HEK293 (cell line): Measurements from ENCODE around the gene TSPEAR.
A peak's percentile ranks its signal among the peaks of the same experiment; 100 is the strongest.

Experiments used
- CTCF ChIA-PET: fragments of 350-600 bp; formaldehyde crosslinking; extraction: SDS; loops from one replicate; lab custom pipeline; 2021; ENCODE audit warnings: antibody characterized with exemption; lab: Yijun Ruan, JAX
- POLR2A ChIA-PET: fragments of 300-600 bp; formaldehyde crosslinking; extraction: SDS; loops from one replicate; lab custom pipeline; 2020; ENCODE audit warnings: antibody characterized with exemption, inconsistent platforms; lab: Yijun Ruan, JAX
- H3K27ac ChIP-seq: fragments of 200-500 bp; sonication (Bioruptor generic); 2 replicates; pipeline ENCODE4 v1.5.1; 2014; ENCODE audit warnings: low read depth, low read length, control low read depth, inconsistent platforms; ENCODE audit errors: extremely low read depth
- H3K36me3 ChIP-seq, 2 experiments: fragments of 200-500 bp in 1 of 2; sonication (Bioruptor generic) in 1 of 2; 1 replicate in 1 of 2; 2 replicates in 1 of 2; pipeline ENCODE4 v1.5.1; 2014 to 2017; ENCODE audit warnings: inconsistent platforms in 2 of 2, low read length in 2 of 2; ENCODE audit not compliant: control insufficient read depth in 2 of 2, insufficient read depth in 1 of 2
- H3K4me1 ChIP-seq: fragments of 200-500 bp; sonication (Bioruptor generic); 2 replicates; pipeline ENCODE4 v1.5.1; 2014; ENCODE audit warnings: mild to moderate bottlenecking, low read length, inconsistent platforms; ENCODE audit not compliant: control insufficient read depth, insufficient read depth
- H3K4me3 ChIP-seq: 2 replicates; pipeline ENCODE4 v1.5.1; 2011; ENCODE audit warnings: low read depth, mild to moderate bottlenecking, control low read depth, low read length, moderate library complexity
- H3K9me3 ChIP-seq: fragments of 200-500 bp; sonication (Bioruptor generic); 2 replicates; pipeline ENCODE4 v1.5.1; 2014; ENCODE audit warnings: low read depth, low read length, inconsistent platforms; ENCODE audit not compliant: control insufficient read depth, insufficient read depth
- AEBP2 ChIP-seq: fragments of 450-650 bp; formaldehyde crosslinking; IDR thresholded peaks from 2 replicates; pipeline ENCODE4 v1.5.1; 2016; ENCODE audit warnings: missing biosample characterization, missing genetic modification characterization, borderline replicate concordance
- CTCF ChIP-seq: fragments of 450-650 bp; formaldehyde crosslinking; IDR thresholded peaks from 2 replicates; pipeline ENCODE4 v1.5.1; 2016; ENCODE audit warnings: missing biosample characterization, missing genetic modification characterization
- GLIS2 ChIP-seq: fragments of 450-650 bp; formaldehyde crosslinking; IDR thresholded peaks from 2 replicates; pipeline ENCODE4 v1.5.1; 2016; ENCODE audit warnings: missing biosample characterization, missing genetic modification characterization
- SCRT2 ChIP-seq: fragments of 450-650 bp; formaldehyde crosslinking; IDR thresholded peaks from 2 replicates; pipeline ENCODE4 v1.5.1; 2016; ENCODE audit warnings: missing biosample characterization, missing genetic modification characterization
- TSHZ1 ChIP-seq: fragments of 450-650 bp; formaldehyde crosslinking; IDR thresholded peaks from 2 replicates; pipeline ENCODE4 v1.5.1; 2016; ENCODE audit warnings: missing biosample characterization, missing genetic modification characterization, borderline replicate concordance
- ZBTB6 ChIP-seq: fragments of 450-650 bp; formaldehyde crosslinking; IDR thresholded peaks from 2 replicates; pipeline ENCODE4 v1.5.1; 2017; ENCODE audit warnings: missing biosample characterization, missing genetic modification characterization
- ZBTB8A ChIP-seq: fragments of 450-650 bp; formaldehyde crosslinking; IDR thresholded peaks from 2 replicates; pipeline ENCODE4 v1.5.1; 2016; ENCODE audit warnings: missing biosample characterization, missing genetic modification characterization
- ZIC2 ChIP-seq: fragments of 450-650 bp; formaldehyde crosslinking; IDR thresholded peaks from 2 replicates; pipeline ENCODE4 v1.5.1; 2016; ENCODE audit warnings: missing biosample characterization, missing genetic modification characterization
- ZNF398 ChIP-seq: fragments of 450-650 bp; formaldehyde crosslinking; IDR thresholded peaks from 2 replicates; pipeline ENCODE4 v1.5.1; 2017; ENCODE audit warnings: missing biosample characterization, missing genetic modification characterization
- ZNF670 ChIP-seq: fragments of 450-650 bp; formaldehyde crosslinking; IDR thresholded peaks from 2 replicates; pipeline ENCODE4 v1.5.1; 2016; ENCODE audit warnings: missing biosample characterization, missing genetic modification characterization, low read depth
- ZNF677 ChIP-seq: fragments of 450-650 bp; IDR thresholded peaks from 2 replicates; pipeline ENCODE4 v1.5.0; 2018; ENCODE audit warnings: missing biosample characterization, mild to moderate bottlenecking, missing genetic modification characterization, moderate library complexity
- ZNF792 ChIP-seq: fragments of 450-650 bp; formaldehyde crosslinking; IDR thresholded peaks from 2 replicates; pipeline ENCODE4 v1.5.1; 2016; ENCODE audit warnings: missing biosample characterization, missing genetic modification characterization

The TSPEAR gene

GRCh38 chr21:44462086-44462833, 249.1 kb downstream of the TSPEAR start:
- H3K4me3 ChIP-seq, result no peak overlapping the region
- POLR2A ChIA-PET, result interaction anchor here (0.6 kb wide), 2 partner anchors 17 to 118 kb away, joined by 4 read pairs; no protein-coding TSS in a partner anchor
- TF ChIP-seq ZNF670 (tag by site-specific recombination), result no peak
- TF ChIP-seq ZNF792 (tag by site-specific recombination), result no peak
- no peak for TF ChIP-seq ZBTB8A (tag by site-specific recombination)
- no peak for TF ChIP-seq ZNF677 (tag by site-specific recombination)
- no peak for TF ChIP-seq ZIC2 (tag by site-specific recombination)
- TF ChIP-seq TSHZ1 (tag by site-specific recombination), result no peak
- no peak for TF ChIP-seq AEBP2 (tag by site-specific recombination)
- TF ChIP-seq SCRT2 (tag by site-specific recombination), result peak; percentile 42; the same call in 1 of the 2 replicates
- 0 out of 2 replicates have a peak, but pooled peaks have one; percentile 20 for TF ChIP-seq GLIS2
- TF ChIP-seq, all 188 proteins: peak for 2
- Histone ChIP-seq H3K9me3 (no peaks in the 10 kb centered on the region), H3K27ac (no peak overlapping the region), H3K36me3 (peaks cover 0 to 3% of the 10 kb centered on the region in 2 experiments; a peak in 1 of 3 replicates), H3K4me1 (no peaks in the 10 kb centered on the region)
- CTCF ChIA-PET, result interaction anchor here (1.1 to 1.5 kb wide), 3 partner anchors 18 to 48 kb away, joined by 3 to 6 read pairs (median 6); no protein-coding TSS in a partner anchor

- CTCF ChIA-PET, result interaction anchor here (1.1 to 1.5 kb wide), 3 partner anchors 18 to 49 kb away, joined by 3 to 6 read pairs (median 6); no protein-coding TSS in a partner anchor
- H3K4me3 ChIP-seq, result no peak overlapping the region
Observed at GRCh38 chr21:44461464-44462001, 249.8 kb downstream of the TSPEAR start.

More at GRCh38 chr21:44461464-44462001, 249.8 kb downstream of the TSPEAR start:
- Histone ChIP-seq H3K9me3 (no peaks in the 10 kb centered on the region), H3K4me1 (no peaks in the 10 kb centered on the region), H3K36me3 (peaks cover 0 to 5% of the 10 kb centered on the region in 2 experiments; a peak in 1 of 3 replicates), H3K27ac (no peak overlapping the region)
- POLR2A ChIA-PET, result interaction anchor here (0.6 kb wide), 2 partner anchors 17 to 117 kb away, joined by 4 read pairs; no protein-coding TSS in a partner anchor
- no peak for TF ChIP-seq ZNF398 (tag by site-specific recombination)
- no peak for TF ChIP-seq ZNF677 (tag by site-specific recombination)
- TF ChIP-seq ZBTB6 (tag by site-specific recombination), result no peak
- TF ChIP-seq CTCF (tag by site-specific recombination), result 0 out of 2 replicates have a peak, but pooled peaks have one; percentile 25
